ENCODE results near the gene GAL3ST1.

The GAL3ST1 gene

GRCh38 chr22:30523646-30524489 is 50.6 kb downstream of the GAL3ST1 start:
- Histone ChIP-seq H2BK5ac (ENCODE audit: low read depth, low read length, poor library complexity) (no peak overlapping the region), H3K9ac (ENCODE audit: low read length) (no peak overlapping the region)

GRCh38 chr22:30521368-30522156 is 52.9 kb downstream of the GAL3ST1 start:
- H4K91ac ChIP-seq (ENCODE audit: low read depth, low read length): no peak overlapping the region
- H3K79me2 ChIP-seq (ENCODE audit: control insufficient read depth, insufficient read depth, low read length, poor library complexity): no peaks in the 10 kb centered on the region
- no peaks in the 10 kb centered on the region for H3K79me1 ChIP-seq (ENCODE audit: low read length)
- DNase-seq: no peak
- H2BK5ac ChIP-seq (ENCODE audit: low read depth, low read length, poor library complexity): no peak overlapping the region
- H3K18ac ChIP-seq (ENCODE audit: low read length): no peak overlapping the region
- H3K4me3 ChIP-seq (ENCODE audit: low read depth, low read length): no peak overlapping the region
- H3K14ac ChIP-seq (ENCODE audit: low read length): no peak overlapping the region
- H3K36me3 ChIP-seq (ENCODE audit: control insufficient read depth in 1 of 2, insufficient read depth in 2 of 2, low read length in 2 of 2): no peaks in the 10 kb centered on the region
- no peak overlapping the region for H4K12ac ChIP-seq (ENCODE audit: low read depth, low read length)
- no peak overlapping the region for H2AFZ ChIP-seq (ENCODE audit: insufficient read depth, low read length, poor library complexity)
- no peak overlapping the region for H2AK5ac ChIP-seq (ENCODE audit: low read length)
- WGBS (ENCODE audit: extremely low coverage, insufficient coverage, insufficient read length): no CpG with 5 or more reads among the region's 5 CpGs
- H3K27ac ChIP-seq (ENCODE audit: low read depth, low read length): no peak overlapping the region
- H3K9ac ChIP-seq (ENCODE audit: low read length): no peak overlapping the region
- no peak overlapping the region for H3K4ac ChIP-seq (ENCODE audit: low read depth, low read length)
- H3K4me1 ChIP-seq (ENCODE audit: control insufficient read depth in 1 of 2, insufficient read depth in 2 of 2, low read length in 2 of 2): no peaks in the 10 kb centered on the region
- H3K4me2 ChIP-seq (ENCODE audit: low read length): no peak overlapping the region
- H3K27me3 ChIP-seq (ENCODE audit: insufficient read depth, low read length): no peaks in the 10 kb centered on the region
- H2BK120ac ChIP-seq (ENCODE audit: insufficient read depth, low read length, poor library complexity): no peak overlapping the region
- H3K23ac ChIP-seq (ENCODE audit: low read length): no peak overlapping the region
- H2BK12ac ChIP-seq (ENCODE audit: low read length): no peak overlapping the region
- H3K9me3 ChIP-seq (ENCODE audit: insufficient read depth, low read depth, low read length): peaks cover 5% of the 10 kb centered on the region
- no peak overlapping the region for H4K8ac ChIP-seq (ENCODE audit: low read depth, low read length)

More at GRCh38 chr22:30523646-30524489, 50.6 kb downstream of the GAL3ST1 start:
- Histone ChIP-seq H2BK120ac (ENCODE audit: insufficient read depth, low read length, poor library complexity) (no peak overlapping the region), H2AK5ac (ENCODE audit: low read length) (no peak overlapping the region), H4K91ac (ENCODE audit: low read depth, low read length) (no peak overlapping the region), H3K4me1 (ENCODE audit: control insufficient read depth in 1 of 2, insufficient read depth in 2 of 2, low read length in 2 of 2) (no peaks in the 10 kb centered on the region), H3K4me3 (ENCODE audit: low read depth, low read length) (no peak overlapping the region), H2BK12ac (ENCODE audit: low read length) (no peak overlapping the region), H3K23ac (ENCODE audit: low read length) (no peak overlapping the region), H3K18ac (ENCODE audit: low read length) (no peak overlapping the region), H3K9me3 (ENCODE audit: insufficient read depth, low read depth, low read length) (peaks cover 5% of the 10 kb centered on the region), H3K27ac (ENCODE audit: low read depth, low read length) (no peak overlapping the region), H3K79me2 (ENCODE audit: control insufficient read depth, insufficient read depth, low read length, poor library complexity) (no peaks in the 10 kb centered on the region), H3K27me3 (ENCODE audit: insufficient read depth, low read length) (no peaks in the 10 kb centered on the region), H2AFZ (ENCODE audit: insufficient read depth, low read length, poor library complexity) (no peak overlapping the region), H4K8ac (ENCODE audit: low read depth, low read length) (no peak overlapping the region), H3K4me2 (ENCODE audit: low read length) (no peak overlapping the region), H3K36me3 (ENCODE audit: control insufficient read depth in 1 of 2, insufficient read depth in 2 of 2, low read length in 2 of 2) (no peaks in the 10 kb centered on the region), H4K12ac (ENCODE audit: low read depth, low read length) (no peak overlapping the region), H3K79me1 (ENCODE audit: low read length) (no peaks in the 10 kb centered on the region), H3K4ac (ENCODE audit: low read depth, low read length) (no peak overlapping the region), H3K14ac (ENCODE audit: low read length) (no peak overlapping the region)
- DNase-seq: peak; percentile 92 to 97
- no CpG with 5 or more reads among the region's 8 CpGs for WGBS (ENCODE audit: extremely low coverage, insufficient coverage, insufficient read length)

- Histone ChIP-seq H3K27me3 (ENCODE audit: insufficient read depth, low read length) (no peaks in the 10 kb centered on the region), H3K79me1 (ENCODE audit: low read length) (no peaks in the 10 kb centered on the region), H3K9ac (ENCODE audit: low read length) (no peak overlapping the region), H2BK12ac (ENCODE audit: low read length) (no peak overlapping the region), H3K4me3 (ENCODE audit: low read depth, low read length) (no peak overlapping the region), H3K4me2 (ENCODE audit: low read length) (no peak overlapping the region), H3K14ac (ENCODE audit: low read length) (no peak overlapping the region), H4K12ac (ENCODE audit: low read depth, low read length) (no peak overlapping the region), H4K8ac (ENCODE audit: low read depth, low read length) (no peak overlapping the region), H3K23ac (ENCODE audit: low read length) (no peak overlapping the region), H3K9me3 (ENCODE audit: insufficient read depth, low read depth, low read length) (peaks cover 4% of the 10 kb centered on the region), H3K36me3 (ENCODE audit: control insufficient read depth in 1 of 2, insufficient read depth in 2 of 2, low read length in 2 of 2) (no peaks in the 10 kb centered on the region), H2BK120ac (ENCODE audit: insufficient read depth, low read length, poor library complexity) (no peak overlapping the region), H3K4me1 (ENCODE audit: control insufficient read depth in 1 of 2, insufficient read depth in 2 of 2, low read length in 2 of 2) (peaks cover 0 to 1% of the 10 kb centered on the region in 2 experiments), H3K27ac (ENCODE audit: low read depth, low read length) (no peak overlapping the region), H3K18ac (ENCODE audit: low read length) (no peak overlapping the region), H3K79me2 (ENCODE audit: control insufficient read depth, insufficient read depth, low read length, poor library complexity) (no peaks in the 10 kb centered on the region), H4K91ac (ENCODE audit: low read depth, low read length) (no peak overlapping the region), H2AFZ (ENCODE audit: insufficient read depth, low read length, poor library complexity) (no peak overlapping the region), H3K4ac (ENCODE audit: low read depth, low read length) (no peak overlapping the region), H2BK5ac (ENCODE audit: low read depth, low read length, poor library complexity) (no peak overlapping the region), H2AK5ac (ENCODE audit: low read length) (no peak overlapping the region)
- DNase-seq: no peak
- no CpG with 5 or more reads among the region's 7 CpGs for WGBS (ENCODE audit: extremely low coverage, insufficient coverage, insufficient read length)
Measured at GRCh38 chr22:30519842-30520425, 54.5 kb downstream of the GAL3ST1 start.

- no peak overlapping the region for H2AK5ac ChIP-seq (ENCODE audit: low read length)
- no peaks in the 10 kb centered on the region for H3K79me1 ChIP-seq (ENCODE audit: low read length)
- no peak overlapping the region for H3K14ac ChIP-seq (ENCODE audit: low read length)
- H3K9me3 ChIP-seq (ENCODE audit: insufficient read depth, low read depth, low read length): peaks cover 11% of the 10 kb centered on the region
- no peak overlapping the region for H3K4me2 ChIP-seq (ENCODE audit: low read length)
- no peak overlapping the region for H2BK120ac ChIP-seq (ENCODE audit: insufficient read depth, low read length, poor library complexity)
- H4K8ac ChIP-seq (ENCODE audit: low read depth, low read length): no peak overlapping the region
- no peak overlapping the region for H2BK5ac ChIP-seq (ENCODE audit: low read depth, low read length, poor library complexity)
- H3K36me3 ChIP-seq (ENCODE audit: control insufficient read depth in 1 of 2, insufficient read depth in 2 of 2, low read length in 2 of 2): no peaks in the 10 kb centered on the region
- no peak overlapping the region for H3K4ac ChIP-seq (ENCODE audit: low read depth, low read length)
- no peak overlapping the region for H4K91ac ChIP-seq (ENCODE audit: low read depth, low read length)
- H2AFZ ChIP-seq (ENCODE audit: insufficient read depth, low read length, poor library complexity): no peak overlapping the region
- peaks cover 0 to 1% of the 10 kb centered on the region in 2 experiments for H3K4me1 ChIP-seq (ENCODE audit: control insufficient read depth in 1 of 2, insufficient read depth in 2 of 2, low read length in 2 of 2)
- H3K23ac ChIP-seq (ENCODE audit: low read length): no peak overlapping the region
- DNase-seq: no peak
- no peak overlapping the region for H2BK12ac ChIP-seq (ENCODE audit: low read length)
- H3K18ac ChIP-seq (ENCODE audit: low read length): no peak overlapping the region
- H4K12ac ChIP-seq (ENCODE audit: low read depth, low read length): no peak overlapping the region
- no CpG with 5 or more reads among the region's 5 CpGs for WGBS (ENCODE audit: extremely low coverage, insufficient coverage, insufficient read length)
- H3K27ac ChIP-seq (ENCODE audit: low read depth, low read length): no peak overlapping the region
- H3K4me3 ChIP-seq (ENCODE audit: low read depth, low read length): no peak overlapping the region
- no peaks in the 10 kb centered on the region for H3K79me2 ChIP-seq (ENCODE audit: control insufficient read depth, insufficient read depth, low read length, poor library complexity)
- H3K27me3 ChIP-seq (ENCODE audit: insufficient read depth, low read length): no peaks in the 10 kb centered on the region
- H3K9ac ChIP-seq (ENCODE audit: low read length): no peak overlapping the region
Measured at GRCh38 chr22:30516731-30517130, 57.7 kb downstream of the GAL3ST1 start.
